ENCODE measurements around the gene CYP19A1.

Gene CYP19A1

GRCh38 chr15:51183076-51183475 lies 155.3 kb downstream of the CYP19A1 start:
- no peak for DNase-seq (ENCODE audit: low read depth)

DNA sequence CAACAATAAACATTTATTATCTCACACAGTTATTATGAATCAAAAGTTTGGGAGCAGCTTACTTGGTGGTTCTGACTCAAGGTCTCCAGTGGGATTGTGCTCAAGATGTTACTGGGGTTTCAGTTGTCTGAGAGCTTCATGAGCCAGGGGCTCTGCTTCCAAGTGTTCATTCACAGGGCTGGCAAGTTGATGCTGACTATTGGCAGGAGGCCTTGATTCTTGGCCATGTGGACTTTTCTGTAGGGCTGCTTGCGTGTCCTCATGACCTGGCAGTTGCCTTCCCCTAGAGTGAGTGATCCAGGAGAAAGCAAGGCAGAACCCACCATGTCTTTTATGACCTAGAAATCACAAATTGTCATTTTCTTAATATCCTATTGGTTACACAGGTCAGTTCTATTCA lies 156.5 kb downstream of the CYP19A1 start:
- no peak for DNase-seq (ENCODE audit: low read depth)

DNA sequence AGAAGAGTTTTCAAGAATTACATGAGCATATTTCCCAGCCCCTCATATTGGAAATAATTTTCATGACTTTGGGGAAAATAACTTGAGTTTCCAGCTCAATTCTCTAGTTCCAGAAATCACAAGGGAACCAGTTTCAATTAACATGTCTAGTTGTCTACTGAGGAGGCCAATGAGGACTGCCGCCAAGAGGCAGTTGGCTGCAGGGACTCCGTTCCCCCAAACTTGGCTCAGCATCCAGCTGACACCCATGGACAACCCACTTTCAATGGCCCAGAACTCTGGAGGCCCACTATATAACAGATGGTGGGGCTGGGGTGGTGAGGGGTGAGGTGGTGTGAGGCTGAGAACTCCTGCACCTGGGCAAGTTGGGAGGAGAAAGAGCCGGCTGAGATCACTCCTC lies 157.2 kb downstream of the CYP19A1 start:
- DNase-seq (ENCODE audit: low read depth), result no peak

- no peak for DNase-seq (ENCODE audit: low read depth)
Measured at GRCh38 chr15:51180534-51180933, 157.9 kb downstream of the CYP19A1 start.

GRCh38 chr15:51180011-51180410 lies 158.4 kb downstream of the CYP19A1 start:
- DNase-seq (ENCODE audit: low read depth), result no peak

GRCh38 chr15:51172193-51172592 lies 166.2 kb downstream of the CYP19A1 start:
- peak; percentile 20 for DNase-seq (ENCODE audit: low read depth)

DNA sequence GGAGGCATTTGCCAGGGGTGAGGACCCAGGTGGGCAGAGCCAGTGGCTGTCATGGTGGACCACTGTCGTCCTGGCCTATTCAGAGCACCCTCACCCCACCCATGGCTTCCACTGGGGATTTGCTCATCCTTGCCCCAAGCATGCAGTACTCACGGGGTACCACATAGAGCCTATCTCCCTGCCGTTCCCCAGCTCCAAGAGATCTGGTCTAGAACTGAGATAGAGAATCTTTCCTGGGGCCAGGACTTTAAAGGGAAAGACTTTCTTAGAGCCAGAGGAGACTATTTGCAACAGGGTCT lies 166.8 kb downstream of the CYP19A1 start:
- DNase-seq (ENCODE audit: low read depth), result no peak

DNA sequence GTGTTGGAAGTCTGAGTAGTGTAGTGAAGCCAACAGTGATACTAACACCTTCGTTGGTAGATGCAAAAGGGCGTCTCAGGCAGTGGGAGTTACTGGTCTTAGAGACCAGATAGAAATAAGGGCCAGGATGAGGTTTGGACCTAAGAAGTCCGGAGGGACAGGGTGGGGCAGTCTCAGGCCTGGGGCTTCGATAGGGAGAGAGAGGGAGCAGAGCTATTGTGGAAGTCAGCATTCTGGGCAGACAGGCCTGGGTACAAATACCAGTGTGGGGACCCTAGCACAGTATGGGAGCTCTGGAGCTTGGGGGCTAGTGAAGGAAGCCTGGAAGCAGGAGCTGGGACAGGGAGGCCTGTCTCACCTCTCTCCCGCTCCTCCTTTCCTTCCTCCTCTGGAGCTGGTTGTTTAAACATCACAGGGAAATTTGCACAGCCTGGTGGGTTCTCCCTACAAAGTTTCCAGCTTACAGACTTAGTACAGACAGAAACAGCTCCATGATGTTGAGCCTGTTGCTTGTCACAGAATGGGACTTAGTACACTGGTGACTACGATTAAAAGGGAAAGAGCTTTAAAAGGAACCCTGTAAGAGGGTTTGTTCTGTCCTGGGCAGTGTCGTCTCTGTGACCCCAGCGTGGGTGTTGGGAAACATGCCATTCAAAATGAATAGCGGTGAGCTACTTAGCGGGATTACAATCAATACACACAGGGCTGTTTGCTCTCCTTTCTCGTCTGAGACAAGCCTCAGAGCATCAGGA lies 167.3 kb downstream of the CYP19A1 start:
- no peak for DNase-seq (ENCODE audit: low read depth)

- DNase-seq (ENCODE audit: low read depth), result no peak
Measured at GRCh38 chr15:51168700-51169099, 169.7 kb downstream of the CYP19A1 start.

DNA sequence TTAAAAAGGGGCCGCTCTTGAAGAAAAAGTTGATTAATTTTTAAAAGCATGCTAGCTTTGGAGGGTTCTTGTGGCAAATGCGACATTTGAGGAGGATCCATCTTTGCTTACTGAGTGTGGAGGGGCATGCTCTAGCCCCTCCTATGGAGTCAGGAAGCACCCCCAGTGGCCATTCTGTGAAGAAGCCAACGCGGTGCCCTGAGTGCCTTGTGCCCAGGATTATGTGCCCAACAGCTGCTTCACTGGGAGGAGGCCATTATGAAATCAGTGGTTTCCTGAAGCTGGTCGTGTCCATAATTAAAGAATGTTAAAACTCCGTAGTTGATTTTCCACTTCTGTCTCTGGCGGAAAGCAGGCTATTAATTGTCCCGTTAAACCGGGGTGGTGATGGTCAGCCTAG lies 174.6 kb downstream of the CYP19A1 start:
- no peak for DNase-seq (ENCODE audit: low read depth)

- DNase-seq (ENCODE audit: low read depth), result peak; percentile 71
Measured at GRCh38 chr15:51162865-51163762, 175.3 kb downstream of the CYP19A1 start.

GRCh38 chr15:51161491-51162220 lies 176.7 kb downstream of the CYP19A1 start:
- no peak for DNase-seq (ENCODE audit: low read depth)

DNA sequence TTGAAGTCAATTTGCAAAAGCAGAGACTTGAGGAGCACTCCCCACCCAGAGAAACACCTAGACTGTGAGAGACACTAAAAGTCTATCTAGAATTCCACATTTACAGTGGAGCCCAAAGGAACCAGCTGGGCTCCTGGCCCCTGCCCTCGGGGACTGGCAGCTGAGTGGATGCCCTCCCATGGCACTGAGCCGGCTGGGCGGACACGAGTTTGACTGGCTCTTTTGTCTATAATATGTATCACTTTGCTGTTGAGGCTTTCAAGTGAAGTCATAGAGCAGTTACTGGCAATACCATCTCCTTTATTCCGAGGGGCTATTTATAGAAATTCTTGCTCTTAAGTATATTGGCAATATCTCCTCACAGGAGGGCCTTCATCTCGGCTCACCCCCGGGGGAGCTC lies 177.9 kb downstream of the CYP19A1 start:
- no peak for DNase-seq (ENCODE audit: low read depth)
